Type B pancreatic cell (in vitro differentiated cells): ENCODE results near the gene CEP68. TPM values are rescaled to one million over a fixed set of nuclear protein-coding genes. Genes with fewer than 3 reads are reported as not detected.
"Not testable (repeated sequence)": the region's sequence is repeated elsewhere in the genome, so short reads cannot be mapped to it uniquely, and the experiment has no call there.

Source experiments
- DNase-seq: peaks from one replicate; pipeline ENCODE4 v3.0.0; 2021; ENCODE audit warnings: mixed read lengths; ENCODE audit not compliant: unreplicated experiment; ENCODE audit errors: extremely low spot score
- H3K27ac Mint-ChIP-seq: 2 replicates; pipeline ENCODE4 v1.8.0; 2021; ENCODE audit warnings: mild to moderate bottlenecking, mixed read lengths
- H3K27me3 Mint-ChIP-seq: 2 replicates; pipeline ENCODE4 v1.8.0; 2021; ENCODE audit warnings: mixed read lengths
- H3K36me3 Mint-ChIP-seq: 2 replicates; pipeline ENCODE4 v1.8.0; 2021; ENCODE audit warnings: mixed read lengths
- H3K4me1 Mint-ChIP-seq: one replicate; pipeline ENCODE4 v1.8.0; 2021; ENCODE audit warnings: mixed read lengths; ENCODE audit not compliant: unreplicated experiment
- H3K4me3 Mint-ChIP-seq: 2 replicates; pipeline ENCODE4 v1.8.0; 2021; ENCODE audit warnings: mild to moderate bottlenecking, mixed read lengths
- H3K9me3 Mint-ChIP-seq: 2 replicates; pipeline ENCODE4 v1.8.0; 2021; ENCODE audit warnings: mixed read lengths
- total RNA-seq: library from RNA; stranded (reverse); gene quantifications from 2 replicates; pipeline ENCODE4 v1.2.1, GENCODE V29; 2021; ENCODE audit warnings: low replicate concordance
- TF ChIP-seq, protein P1 (sequence below): fragments of 200-600 bp; sonication (generic); conservative IDR thresholded peaks from 2 replicates; pipeline ENCODE4 v1.5.0; 2021; ENCODE audit warnings: antibody characterized with exemption, mild to moderate bottlenecking

CEP68 gene
- total RNA-seq, 1 donor from 2014 or later = 21.5 TPM

DNA sequence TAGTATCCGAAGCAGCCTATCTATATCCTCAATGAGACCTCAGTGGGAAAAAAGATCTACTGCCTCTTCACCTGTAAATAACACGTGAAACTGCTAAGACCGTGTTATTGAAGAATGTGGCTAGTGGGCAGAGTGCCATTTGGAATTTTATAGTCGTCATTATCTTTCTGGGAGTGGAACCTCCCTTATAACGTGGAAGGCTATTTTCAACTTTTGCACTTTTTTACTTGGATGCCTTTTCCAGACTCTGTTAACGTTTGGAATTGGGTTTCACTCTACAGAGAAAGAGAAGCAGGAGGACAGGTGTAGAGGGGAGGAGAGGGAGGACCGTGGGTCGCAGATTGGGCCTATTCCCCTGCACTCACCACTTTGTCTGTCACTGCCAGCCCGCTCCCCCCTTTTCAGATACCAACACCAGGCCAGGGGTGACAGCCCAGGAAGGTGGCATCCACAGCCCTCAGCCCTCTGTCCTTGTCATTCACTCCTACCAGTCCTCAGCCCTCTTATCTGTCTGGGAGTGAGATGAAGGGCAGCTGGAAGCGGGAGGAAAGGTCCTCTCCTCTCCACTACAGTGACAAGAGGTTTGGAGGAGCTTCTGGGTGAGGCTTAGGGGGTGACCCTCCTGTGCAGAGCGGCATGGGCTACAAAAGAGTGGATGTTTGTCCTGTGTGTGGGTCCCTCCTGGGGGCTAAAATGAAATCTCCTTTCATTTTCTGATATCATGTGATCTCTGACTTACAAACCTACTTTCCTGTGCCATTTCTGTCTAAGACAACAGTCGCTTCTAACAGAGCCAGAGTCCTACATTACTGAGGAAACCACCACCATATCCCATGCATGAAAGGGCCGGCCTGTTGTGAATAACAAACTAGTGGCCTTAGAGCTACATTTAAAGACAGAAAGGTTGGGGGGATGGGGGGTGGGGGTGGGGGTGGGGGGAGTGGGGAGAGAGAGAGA, 23.9 kb upstream of the CEP68 start:
- no peak for DNase-seq
- Mint-ChIP-seq H3K36me3 (no peaks in the 10 kb centered on the region), H3K27me3 (no peaks in the 10 kb centered on the region), H3K4me1 (peaks cover 5% of the 10 kb centered on the region), H3K4me3 (no peak overlapping the region), H3K27ac (no peak overlapping the region), H3K9me3 (no peaks in the 10 kb centered on the region)
- TF ChIP-seq, protein P1, sequence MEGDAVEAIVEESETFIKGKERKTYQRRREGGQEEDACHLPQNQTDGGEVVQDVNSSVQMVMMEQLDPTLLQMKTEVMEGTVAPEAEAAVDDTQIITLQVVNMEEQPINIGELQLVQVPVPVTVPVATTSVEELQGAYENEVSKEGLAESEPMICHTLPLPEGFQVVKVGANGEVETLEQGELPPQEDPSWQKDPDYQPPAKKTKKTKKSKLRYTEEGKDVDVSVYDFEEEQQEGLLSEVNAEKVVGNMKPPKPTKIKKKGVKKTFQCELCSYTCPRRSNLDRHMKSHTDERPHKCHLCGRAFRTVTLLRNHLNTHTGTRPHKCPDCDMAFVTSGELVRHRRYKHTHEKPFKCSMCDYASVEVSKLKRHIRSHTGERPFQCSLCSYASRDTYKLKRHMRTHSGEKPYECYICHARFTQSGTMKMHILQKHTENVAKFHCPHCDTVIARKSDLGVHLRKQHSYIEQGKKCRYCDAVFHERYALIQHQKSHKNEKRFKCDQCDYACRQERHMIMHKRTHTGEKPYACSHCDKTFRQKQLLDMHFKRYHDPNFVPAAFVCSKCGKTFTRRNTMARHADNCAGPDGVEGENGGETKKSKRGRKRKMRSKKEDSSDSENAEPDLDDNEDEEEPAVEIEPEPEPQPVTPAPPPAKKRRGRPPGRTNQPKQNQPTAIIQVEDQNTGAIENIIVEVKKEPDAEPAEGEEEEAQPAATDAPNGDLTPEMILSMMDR = no peak

DNA sequence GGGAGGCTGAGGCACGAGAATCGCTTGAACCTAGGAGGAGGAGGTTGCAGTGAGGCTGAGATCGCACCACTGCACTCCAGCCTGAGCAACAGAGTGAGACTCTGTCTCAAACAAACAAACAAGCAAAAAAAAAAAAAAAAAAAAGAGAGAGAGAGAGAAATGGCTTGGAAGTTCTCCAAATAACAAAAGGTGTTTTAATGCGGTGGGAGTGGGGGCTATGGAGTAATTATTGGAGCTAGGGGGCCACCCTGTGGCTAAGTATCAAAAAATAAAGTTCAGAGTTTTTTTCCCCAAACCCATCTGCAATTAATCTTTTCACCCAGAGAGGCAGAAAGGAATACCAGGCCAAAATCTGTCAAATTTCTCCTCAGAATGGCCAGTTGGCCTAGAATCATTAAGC, 23.0 kb upstream of the CEP68 start:
- Mint-ChIP-seq H3K4me3 (no peak overlapping the region), H3K27ac (no peak overlapping the region), H3K9me3 (no peaks in the 10 kb centered on the region), H3K27me3 (no peaks in the 10 kb centered on the region), H3K4me1 (peaks cover 6% of the 10 kb centered on the region), H3K36me3 (no peaks in the 10 kb centered on the region)
- no peak for DNase-seq
- TF ChIP-seq, protein P1 = peak; percentile 36

DNA sequence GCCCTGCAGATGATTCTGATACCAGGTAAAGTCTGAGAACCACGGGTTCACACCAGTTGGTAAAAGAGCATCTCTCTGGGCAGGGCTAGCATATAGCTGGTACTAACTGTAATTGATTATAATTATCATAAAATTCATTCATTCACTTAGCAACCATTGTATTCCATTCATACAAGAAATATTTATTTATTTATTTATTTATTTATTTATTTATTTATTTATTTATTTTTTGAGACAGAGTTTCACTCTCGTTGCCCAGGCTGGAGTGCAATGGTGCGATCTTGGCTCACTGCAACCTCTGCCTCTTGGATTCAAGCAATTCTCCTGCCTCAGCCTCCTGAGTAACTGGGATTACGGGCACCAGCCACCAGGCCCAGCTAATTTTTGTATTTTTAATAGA, 22.5 kb upstream of the CEP68 start:
- H3K9me3 Mint-ChIP-seq, H3K36me3 Mint-ChIP-seq, H3K4me1 Mint-ChIP-seq, H3K27ac Mint-ChIP-seq, H3K27me3 Mint-ChIP-seq, DNase-seq, H3K4me3 Mint-ChIP-seq: not testable (repeated sequence)

DNA sequence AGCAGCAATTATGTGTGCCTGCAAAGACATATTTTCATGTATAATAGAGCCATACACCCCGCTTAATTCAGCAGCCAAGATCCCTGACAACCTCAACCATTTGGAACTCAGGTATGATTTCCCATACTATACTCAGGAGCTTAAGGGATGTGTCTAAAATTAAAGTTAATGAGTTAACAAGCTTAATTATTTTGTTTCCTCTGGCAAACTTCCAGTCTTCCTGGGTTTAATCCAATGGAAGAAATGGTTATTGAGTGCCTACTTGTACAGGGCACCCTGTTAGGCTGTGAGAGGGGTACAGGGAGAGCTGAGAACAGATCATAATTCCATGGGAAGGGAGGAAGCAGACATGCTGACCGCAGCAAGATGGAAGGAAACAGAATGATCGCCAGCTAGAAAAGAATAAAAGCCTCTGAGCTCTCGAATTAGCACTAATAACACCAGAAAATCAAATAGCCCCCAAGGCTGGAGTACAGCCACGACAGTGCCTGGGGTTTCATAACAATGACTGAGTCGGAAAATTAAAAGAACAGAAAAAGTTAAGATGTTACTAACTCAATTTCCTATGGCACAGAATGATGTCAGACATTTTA, 20.8 kb upstream of the CEP68 start:
- no peaks in the 10 kb centered on the region for H3K36me3 Mint-ChIP-seq
- H3K27me3 Mint-ChIP-seq = no peaks in the 10 kb centered on the region

DNA sequence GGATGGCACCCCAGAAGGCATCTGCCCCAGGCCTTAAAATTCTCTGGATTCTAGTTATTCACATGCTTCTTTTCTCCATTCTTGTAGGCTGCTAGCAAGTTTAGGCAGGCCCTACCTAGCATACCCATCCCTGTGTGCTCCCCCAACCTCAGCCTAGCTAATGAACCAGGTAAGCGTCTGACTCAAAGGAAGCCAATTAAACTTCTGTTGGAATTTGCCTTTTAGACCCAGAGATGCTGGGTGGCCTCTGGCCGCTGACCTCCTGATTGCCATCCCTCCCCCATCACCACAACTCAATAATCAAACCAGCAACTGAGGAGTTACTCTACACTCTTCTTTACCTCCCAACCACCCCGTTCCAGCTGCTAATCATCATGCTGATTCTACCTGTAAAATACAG, 19.0 kb upstream of the CEP68 start:
- no peak overlapping the region for H3K4me3 Mint-ChIP-seq
- H3K27me3 Mint-ChIP-seq = no peaks in the 10 kb centered on the region
- TF ChIP-seq, protein P1 = no peak
- no peak overlapping the region for H3K27ac Mint-ChIP-seq
- no peaks in the 10 kb centered on the region for H3K9me3 Mint-ChIP-seq
- peaks cover 10% of the 10 kb centered on the region for H3K4me1 Mint-ChIP-seq
- no peak for DNase-seq
- no peaks in the 10 kb centered on the region for H3K36me3 Mint-ChIP-seq

More for the DNA sequence above, 20.8 kb upstream of the CEP68 start:
- H3K9me3 Mint-ChIP-seq = no peaks in the 10 kb centered on the region
- no peak overlapping the region for H3K4me3 Mint-ChIP-seq
- H3K4me1 Mint-ChIP-seq = peaks cover 8% of the 10 kb centered on the region
- TF ChIP-seq, protein P1 = no peak
- H3K27ac Mint-ChIP-seq = no peak overlapping the region
- no peak for DNase-seq

DNA sequence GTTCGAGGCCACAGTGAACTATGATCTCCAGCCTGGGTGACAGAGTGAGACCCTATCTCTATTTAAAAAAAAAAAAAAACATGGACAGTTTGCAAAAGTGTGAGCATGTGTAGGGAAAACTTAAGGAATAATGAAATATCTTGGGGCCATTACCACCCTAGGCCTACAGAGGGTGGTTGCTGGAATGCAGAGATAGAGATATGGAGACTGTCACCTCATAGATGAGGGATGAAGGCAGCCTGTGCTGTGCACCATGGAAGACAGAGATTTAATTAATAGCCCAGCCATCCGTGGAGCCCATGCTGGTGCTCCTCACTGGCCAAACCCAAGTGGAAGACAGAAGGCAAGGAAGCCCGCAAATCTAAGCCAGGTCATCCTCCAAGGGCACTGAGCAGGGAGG, 16.6 kb upstream of the CEP68 start:
- H3K36me3 Mint-ChIP-seq = peaks cover 5% of the 10 kb centered on the region
- DNase-seq = no peak
- H3K9me3 Mint-ChIP-seq = no peaks in the 10 kb centered on the region
- no peak overlapping the region for H3K4me3 Mint-ChIP-seq
- TF ChIP-seq, protein P1 = no peak
- no peaks in the 10 kb centered on the region for H3K27me3 Mint-ChIP-seq
- peaks cover 10% of the 10 kb centered on the region for H3K4me1 Mint-ChIP-seq
- no peak overlapping the region for H3K27ac Mint-ChIP-seq
